Activated CD4-positive, alpha-beta memory T cell treated with anti-CD3 and anti-CD28 coated beads for 36 hours (primary cell): ENCODE results near the gene AKR1A1. TPM values are rescaled to one million over a fixed set of nuclear protein-coding genes. Genes with fewer than 3 reads are reported as not detected.

ENCODE experiments used
- CTCF ChIA-PET: fragments of 350-600 bp; sonication (Branson Sonifier 250); formaldehyde crosslinking; loops from one replicate; lab custom pipeline; 2021; ENCODE audit warnings: antibody characterized with exemption, inconsistent platforms; lab: Charles Lee
- POLR2A ChIA-PET: fragments of 350-600 bp; sonication (Branson Sonifier 250); formaldehyde crosslinking; loops from one replicate; lab custom pipeline; 2021; ENCODE audit warnings: antibody characterized with exemption; lab: Charles Lee
- DNase-seq: peaks from one replicate; pipeline ENCODE4 v3.0.0-alpha.2; 2020
- H3K27ac Mint-ChIP-seq: one replicate; pipeline ENCODE4 v1.8.0; 2021; ENCODE audit warnings: mixed read lengths
- H3K27me3 Mint-ChIP-seq: one replicate; pipeline ENCODE4 v1.8.0; 2021; ENCODE audit warnings: mixed read lengths
- H3K36me3 Mint-ChIP-seq: one replicate; pipeline ENCODE4 v1.8.0; 2021; ENCODE audit warnings: mixed read lengths
- H3K4me1 Mint-ChIP-seq: one replicate; pipeline ENCODE4 v1.8.0; 2021; ENCODE audit warnings: low read depth, mixed read lengths
- H3K4me3 Mint-ChIP-seq: one replicate; pipeline ENCODE4 v1.8.0; 2021; ENCODE audit warnings: mild to moderate bottlenecking, mixed read lengths
- H3K9me3 Mint-ChIP-seq: one replicate; pipeline ENCODE4 v1.8.0; 2021; ENCODE audit warnings: mixed read lengths
- intact Hi-C: fragments of 100-400 bp; cut with micrococcal nuclease; formaldehyde crosslinking; loops from one replicate; pipeline ENCODE4 v1.15.1; 2023
- total RNA-seq, 2 experiments: library from RNA; stranded (reverse); gene quantifications; one replicate each; pipeline ENCODE4 v1.2.3, GENCODE V29; 2021

The AKR1A1 gene
- total RNA-seq, 2 experiments from 2014 or later, result 184 TPM

GRCh38 chr1:45619149-45619921, 68.7 kb downstream of the AKR1A1 start:
- intact Hi-C loops, result no loop called here
- H3K36me3 Mint-ChIP-seq, result peaks cover 34% of the 10 kb centered on the region
- H3K4me1 Mint-ChIP-seq, result no peaks in the 10 kb centered on the region
- H3K4me3 Mint-ChIP-seq, result no peak overlapping the region
- H3K27ac Mint-ChIP-seq, result peak overlapping the region; percentile 54
- DNase-seq, result no peak
- H3K27me3 Mint-ChIP-seq, result no peaks in the 10 kb centered on the region
- ChIA-PET POLR2A (no interaction called here), CTCF (interaction anchor here (0.6 kb wide), 1 partner anchor 119 kb away, joined by 4 read pairs; no protein-coding TSS in a partner anchor)
- no peaks in the 10 kb centered on the region for H3K9me3 Mint-ChIP-seq

Other genes with a start within 250 kb of the AKR1A1 start
- gene HPDL, start 223.9 kb upstream of the AKR1A1 start, total RNA-seq, result 10 to 100 TPM; 12.7 to 14.3 TPM
- 10 to 100 TPM; 22.8 to 23.1 TPM for gene TOE1, start 210.7 kb upstream of the AKR1A1 start, total RNA-seq
- 10 to 100 TPM; 49.2 to 51.8 TPM for gene MUTYH, start 210.4 kb upstream of the AKR1A1 start, total RNA-seq
- gene TESK2, start 59.7 kb upstream of the AKR1A1 start, total RNA-seq, result 1 to 10 TPM; 4.6 to 6.0 TPM
- gene CCDC163, start 50.8 kb upstream of the AKR1A1 start, total RNA-seq, result 1 to 10 TPM; 5.1 to 5.7 TPM
- 1 to 10 TPM; 6.0 to 6.2 TPM for gene MMACHC, start 50.5 kb upstream of the AKR1A1 start, total RNA-seq
- gene PRDX1, start 28.9 kb upstream of the AKR1A1 start, total RNA-seq, result 100 to 1,000 TPM; 479 to 481 TPM
- gene NASP, start 33.2 kb downstream of the AKR1A1 start, total RNA-seq, result 100 to 1,000 TPM; 233 to 235 TPM
- 1 to 10 TPM; 1.1 to 1.3 TPM for gene CCDC17, start 73.2 kb downstream of the AKR1A1 start, total RNA-seq
- gene GPBP1L1, start 135.7 kb downstream of the AKR1A1 start, total RNA-seq, result 100 to 1,000 TPM; 106 TPM
- gene TMEM69, start 137.4 kb downstream of the AKR1A1 start, total RNA-seq, result 10 to 100 TPM; 34.0 to 34.5 TPM
- gene IPP, start 199.8 kb downstream of the AKR1A1 start, total RNA-seq, result 10 to 100 TPM; 21.4 to 22.9 TPM